IMR-90 (cell line): ENCODE results near the gene TRIM41. TPM values are rescaled to one million over a fixed set of nuclear protein-coding genes. Genes with fewer than 3 reads are reported as not detected.
A peak's percentile ranks its signal among the peaks of the same experiment; 100 is the strongest.

ENCODE experiments used
- ATAC-seq: fragments of 200-7000 bp; cut with Tn5 transposase; 2 replicates; pipeline ENCODE4 v1.9.1; 2020; ENCODE audit warnings: low read depth, mild to moderate bottlenecking, moderate library complexity
- BruUV-seq: library from RNA; stranded (reverse); fragments of 400-500 nt; replicated peaks from 2 replicates; lab custom pipeline; 2021; lab: Mats Ljungman, UMichigan
- CTCF ChIA-PET: fragments of 300-600 bp; formaldehyde crosslinking; extraction: SDS; loops from one replicate; lab custom pipeline; 2021; ENCODE audit warnings: antibody characterized with exemption; lab: Yijun Ruan, JAX
- POLR2A ChIA-PET: fragments of 300-600 bp; sonication (Branson Sonifier 250); formaldehyde crosslinking; loops from one replicate; lab custom pipeline; 2022; ENCODE audit warnings: antibody characterized with exemption; ENCODE audit not compliant: unreplicated experiment; lab: Charles Lee
- DNase-seq: peaks from one replicate; pipeline ENCODE4 v3.0.0; 2013
- H2AFZ ChIP-seq: replicated peaks from 2 replicates; pipeline ENCODE3; 2013; ENCODE audit warnings: low read length, mild to moderate bottlenecking; ENCODE audit not compliant: poor library complexity
- H2AK5ac ChIP-seq: 2 replicates; pipeline ENCODE4 v1.6.1; 2013; ENCODE audit warnings: low read depth, low read length, inconsistent platforms
- H2AK9ac ChIP-seq: replicated peaks from 2 replicates; pipeline ENCODE3; 2013; ENCODE audit warnings: mild to moderate bottlenecking, low read depth, low read length, moderate library complexity; ENCODE audit not compliant: poor library complexity
- H2BK120ac ChIP-seq: 2 replicates; pipeline ENCODE4 v1.6.1; 2013; ENCODE audit warnings: low read depth, low read length, inconsistent platforms
- H2BK15ac ChIP-seq: 3 replicates; pipeline ENCODE4 v1.6.1; 2013; ENCODE audit warnings: low read depth, low read length, inconsistent platforms
- H2BK20ac ChIP-seq: 2 replicates; pipeline ENCODE4 v1.6.1; 2013; ENCODE audit warnings: low read depth, mild to moderate bottlenecking, inconsistent platforms, low read length, moderate library complexity
- H2BK5ac ChIP-seq: 2 replicates; pipeline ENCODE4 v1.6.1; 2013; ENCODE audit warnings: mild to moderate bottlenecking, low read depth, low read length, inconsistent platforms; ENCODE audit not compliant: poor library complexity, severe bottlenecking
- H3K14ac ChIP-seq: replicated peaks from 2 replicates; pipeline ENCODE4 v1.6.1; 2013; ENCODE audit warnings: low read depth, low read length, inconsistent platforms
- H3K18ac ChIP-seq: 2 replicates; pipeline ENCODE4 v1.6.1; 2013; ENCODE audit warnings: low read depth, low read length, control low read depth
- H3K23ac ChIP-seq: 2 replicates; pipeline ENCODE4 v1.6.1; 2013; ENCODE audit warnings: low read depth, low read length, inconsistent platforms
- H3K27ac ChIP-seq: 2 replicates; pipeline ENCODE4 v1.5.1; 2013; ENCODE audit warnings: mild to moderate bottlenecking, control low read depth, low read length; ENCODE audit not compliant: insufficient read depth
- H3K27me3 ChIP-seq: 2 replicates; pipeline ENCODE4 v1.6.1; 2013; ENCODE audit warnings: low read length; ENCODE audit not compliant: control insufficient read depth, insufficient read depth
- H3K36me3 ChIP-seq: 2 replicates; pipeline ENCODE4 v1.6.1; 2013; ENCODE audit warnings: low read length, mixed read lengths; ENCODE audit not compliant: control insufficient read depth, insufficient read depth
- H3K4ac ChIP-seq: 2 replicates; pipeline ENCODE4 v1.6.1; 2013; ENCODE audit warnings: low read depth, low read length, inconsistent platforms
- H3K4me1 ChIP-seq: 2 replicates; pipeline ENCODE4 v1.6.1; 2013; ENCODE audit warnings: low read length, mixed read lengths; ENCODE audit not compliant: control insufficient read depth, insufficient read depth
- H3K4me2 ChIP-seq: 2 replicates; pipeline ENCODE4 v1.6.1; 2013; ENCODE audit warnings: low read depth, mild to moderate bottlenecking, control low read depth, low read length, moderate library complexity
- H3K4me3 ChIP-seq: 2 replicates; pipeline ENCODE4 v1.5.1; 2013; ENCODE audit warnings: low read depth, mild to moderate bottlenecking, control low read depth, low read length, moderate library complexity; ENCODE audit not compliant: insufficient read depth
- H3K56ac ChIP-seq: 2 replicates; pipeline ENCODE4 v1.6.1; 2013; ENCODE audit warnings: low read length, inconsistent platforms; ENCODE audit not compliant: insufficient read depth; ENCODE audit errors: extremely low read depth
- H3K79me1 ChIP-seq, 2 experiments: 2 replicates each; pipeline ENCODE4 v1.6.1; 2013; ENCODE audit warnings: low read length in 2 of 2, inconsistent platforms in 1 of 2, low read depth in 1 of 2
- H3K9ac ChIP-seq: 2 replicates; pipeline ENCODE4 v1.6.1; 2013; ENCODE audit warnings: low read depth, low read length, control low read depth
- H3K9me1 ChIP-seq: 2 replicates; pipeline ENCODE4 v1.6.1; 2013; ENCODE audit warnings: low read length, inconsistent platforms; ENCODE audit not compliant: insufficient read depth
- H3K9me3 ChIP-seq: 2 replicates; pipeline ENCODE4 v1.6.1; 2013; ENCODE audit warnings: low read length; ENCODE audit not compliant: control insufficient read depth, insufficient read depth
- H4K20me1 ChIP-seq: 2 replicates; pipeline ENCODE4 v1.6.1; 2013; ENCODE audit warnings: low read length, inconsistent platforms; ENCODE audit not compliant: insufficient read depth
- H4K5ac ChIP-seq: 2 replicates; pipeline ENCODE4 v1.6.1; 2013; ENCODE audit warnings: mild to moderate bottlenecking, low read depth, low read length, control low read depth
- H4K8ac ChIP-seq, 2 experiments: 2 replicates each; pipeline ENCODE4 v1.6.1; 2013; ENCODE audit warnings: low read depth in 2 of 2, low read length in 2 of 2, control low read depth in 1 of 2, inconsistent platforms in 1 of 2
- H4K91ac ChIP-seq: 2 replicates; pipeline ENCODE4 v1.6.1; 2013; ENCODE audit warnings: low read depth, low read length, inconsistent platforms; ENCODE audit not compliant: insufficient read depth
- BHLHE40 ChIP-seq: fragments of 150-350 bp; IDR thresholded peaks from 2 replicates; pipeline ENCODE4 v1.6.1; 2016; ENCODE audit warnings: mild to moderate bottlenecking, low read depth, low read length
- CEBPB ChIP-seq: IDR thresholded peaks from 2 replicates; pipeline ENCODE4 v1.6.1; 2012; ENCODE audit warnings: low read depth, low read length, improper control_type of control experiment
- CHD1 ChIP-seq: IDR thresholded peaks from 2 replicates; pipeline ENCODE4 v1.6.1; 2012; ENCODE audit warnings: low read depth, low read length, improper control_type of control experiment
- CTCF ChIP-seq: conservative IDR thresholded peaks from 2 replicates; pipeline ENCODE4 v1.5.1; 2012; ENCODE audit warnings: mild to moderate bottlenecking, low read depth, low read length, improper control_type of control experiment
- ELK1 ChIP-seq: fragments of 150-350 bp; IDR thresholded peaks from 2 replicates; pipeline ENCODE4 v1.6.1; 2016; ENCODE audit warnings: low read depth, mild to moderate bottlenecking, low read length, moderate library complexity, borderline replicate concordance
- FOS ChIP-seq: fragments of 150-350 bp; IDR thresholded peaks from 2 replicates; pipeline ENCODE4 v1.6.1; 2016; ENCODE audit warnings: low read depth, low read length
- MAFK ChIP-seq: IDR thresholded peaks from 2 replicates; pipeline ENCODE4 v1.6.1; 2012; ENCODE audit warnings: low read depth, low read length, improper control_type of control experiment
- MXI1 ChIP-seq: IDR thresholded peaks from 2 replicates; pipeline ENCODE4 v1.6.1; 2012; ENCODE audit warnings: low read depth, mild to moderate bottlenecking, low read length, moderate library complexity, borderline replicate concordance
- NFE2L2 ChIP-seq: fragments of 150-350 bp; IDR thresholded peaks from 2 replicates; pipeline ENCODE4 v1.6.1; 2016; ENCODE audit warnings: low read depth, mild to moderate bottlenecking, low read length
- POLR2A ChIP-seq: IDR thresholded peaks from 2 replicates; pipeline ENCODE4 v1.6.1; 2012; ENCODE audit warnings: mild to moderate bottlenecking, low read depth, low read length
- RAD21 ChIP-seq: IDR thresholded peaks from 2 replicates; pipeline ENCODE4 v1.6.1; 2012; ENCODE audit warnings: low read length, improper control_type of control experiment
- RCOR1 ChIP-seq: IDR thresholded peaks from 2 replicates; pipeline ENCODE4 v1.6.1; 2012; ENCODE audit warnings: mild to moderate bottlenecking, low read length, improper control_type of control experiment; ENCODE audit not compliant: insufficient replicate concordance
- RFX5 ChIP-seq: IDR thresholded peaks from 2 replicates; pipeline ENCODE4 v1.8.0; 2012; ENCODE audit warnings: low read depth, mild to moderate bottlenecking, low read length, moderate library complexity
- SMC3 ChIP-seq: fragments of 150-350 bp; IDR thresholded peaks from 2 replicates; pipeline ENCODE4 v1.6.1; 2016; ENCODE audit warnings: low read depth, mild to moderate bottlenecking, antibody characterized with exemption, low read length, moderate library complexity
- WGBS, 2 experiments: methylation state at CpG; one replicate each; pipeline versions ENCODE4 v1.1.5 to v1.1.7; 2013; ENCODE audit warnings: missing lambda C conversion rate in 2 of 2; ENCODE audit not compliant: insufficient read length in 1 of 2; ENCODE audit errors: extremely low coverage in 2 of 2; 5-methylcytosine and 5-hydroxymethylcytosine counted together
- dilution Hi-C: fragments of 300-500 bp; cut with HindIII; formaldehyde crosslinking; loops from one replicate; pipeline ENCODE4 v1.14.3; 2018; ENCODE audit warnings: low sequenced_read_pairs; ENCODE audit not compliant: unreplicated experiment
- in situ Hi-C: fragments of 300-500 bp; cut with MboI; formaldehyde crosslinking; loops from 3 replicates; pipeline ENCODE4 v1.14.3; 2019; ENCODE audit warnings: low sequenced_read_pairs, inconsistent platforms, mixed read lengths
- intact Hi-C: fragments of 100-400 bp; cut with micrococcal nuclease; formaldehyde crosslinking; loops from 2 replicates; pipeline ENCODE4 v1.10.0; 2022
- polyA plus RNA-seq, 3 experiments: library from polyadenylated mRNA; depleted of rRNA; stranded (reverse); fragments of >200 nt; gene quantifications; 2 replicates each; pipeline ENCODE4 v1.2.3, GENCODE V29; 2012; ENCODE audit warnings: low replicate concordance in 1 of 3
- total RNA-seq: library from RNA; depleted of rRNA; stranded (reverse); fragments of >200 nt; gene quantifications from 2 replicates; pipeline ENCODE4 v1.2.3, GENCODE V29; 2012
- TF ChIP-seq, protein P1 (sequence below): fragments of 150-350 bp; IDR thresholded peaks from 2 replicates; pipeline ENCODE4 v1.6.1; 2017; ENCODE audit warnings: mild to moderate bottlenecking, antibody characterized with exemption, low read length, low read depth

TRIM41 gene
- total and polyA plus RNA-seq, 2 of the 4 experiments (the other 2 are of a cell fraction), result 5.9 to 15.7 TPM

DNA sequence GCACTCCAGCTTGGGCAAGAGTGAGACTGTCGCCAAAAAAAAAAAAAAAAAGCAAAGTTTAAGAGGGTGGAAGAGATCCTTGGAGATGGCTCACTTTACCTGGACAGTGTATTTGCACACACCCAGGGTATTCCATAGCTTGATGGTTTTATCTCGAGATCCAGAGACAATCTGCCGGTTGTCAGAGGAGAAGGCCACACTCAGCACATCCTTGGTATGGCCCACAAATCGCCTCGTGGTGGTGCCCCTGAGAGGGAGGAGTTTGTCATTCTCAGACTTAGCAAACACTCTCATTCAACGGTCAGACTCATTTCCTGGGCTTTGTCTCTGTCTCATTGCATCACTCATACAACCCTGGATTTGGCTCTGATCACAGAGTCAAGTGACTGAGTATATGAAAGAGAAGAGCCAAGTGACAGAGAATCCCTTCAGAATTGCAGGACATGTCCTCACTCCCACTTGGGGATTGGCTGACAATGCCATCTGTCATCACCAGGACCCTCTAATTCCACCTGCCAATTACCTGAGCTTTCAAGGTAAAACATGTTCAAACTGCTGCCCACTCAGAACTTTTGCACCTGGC, 18.4 kb downstream of the TRIM41 start:
- H3K36me3 ChIP-seq, result peaks cover 56% of the 10 kb centered on the region
- TF ChIP-seq RAD21 (no peak), MAFK (peak; percentile 56; the same call in 1 of the 2 replicates), CHD1 (no peak), RCOR1 (no peak), ELK1 (no peak), POLR2A (no peak), RFX5 (no peak), CEBPB (peak; percentile 97), MXI1 (peak; percentile 83), FOS (0 out of 2 replicates have a peak, but pooled peaks have one; percentile 5), BHLHE40 (peak; percentile 52; the same call in 1 of the 2 replicates), NFE2L2 (no peak), CTCF (0 out of 2 replicates have a peak, but pooled peaks have one; percentile 14), SMC3 (no peak)
- TF ChIP-seq, protein P1, sequence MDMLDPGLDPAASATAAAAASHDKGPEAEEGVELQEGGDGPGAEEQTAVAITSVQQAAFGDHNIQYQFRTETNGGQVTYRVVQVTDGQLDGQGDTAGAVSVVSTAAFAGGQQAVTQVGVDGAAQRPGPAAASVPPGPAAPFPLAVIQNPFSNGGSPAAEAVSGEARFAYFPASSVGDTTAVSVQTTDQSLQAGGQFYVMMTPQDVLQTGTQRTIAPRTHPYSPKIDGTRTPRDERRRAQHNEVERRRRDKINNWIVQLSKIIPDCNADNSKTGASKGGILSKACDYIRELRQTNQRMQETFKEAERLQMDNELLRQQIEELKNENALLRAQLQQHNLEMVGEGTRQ, result no peak

More for the DNA sequence above, 18.4 kb downstream of the TRIM41 start:
- dilution Hi-C loops (no loop called here), intact Hi-C loops (no loop called here), in situ Hi-C loops (no loop called here)
- ChIA-PET CTCF (interaction anchor here (1.6 kb wide), 1 partner anchor 20 kb away, joined by 5 read pairs; the partner anchor contains the start of gene TRIM52), POLR2A (no interaction called here)
- Histone ChIP-seq H3K9me3 (no peaks in the 10 kb centered on the region), H4K20me1 (peaks cover 72% of the 10 kb centered on the region), H3K14ac (peak overlapping the region; percentile 16; the same call in 1 of the 2 replicates), H2BK5ac (peak overlapping the region; percentile 45), H2AK5ac (no peak overlapping the region), H2AFZ (no peak overlapping the region), H3K9ac (peak overlapping the region; percentile 91), H2BK15ac (no peak overlapping the region), H2BK120ac (no peak overlapping the region), H4K8ac (peak overlapping the region in 1 of 2 experiments; percentile 10; a peak in 1 of 4 replicates), H3K9me1 (peaks cover 21% of the 10 kb centered on the region), H2BK20ac (no peak overlapping the region), H3K4me2 (peak overlapping the region; percentile 99), H3K4me1 (peaks cover 12% of the 10 kb centered on the region), H3K79me1 (peaks cover 23 to 62% of the 10 kb centered on the region in 2 experiments), H3K18ac (no peak overlapping the region), H4K5ac (no peak overlapping the region), H4K91ac (no peak overlapping the region), H2AK9ac (no peak overlapping the region), H3K4me3 (no peak overlapping the region), H3K27me3 (no peaks in the 10 kb centered on the region), H3K27ac (peak overlapping the region; percentile 38), H3K23ac (peak overlapping the region; percentile 85), H3K56ac (no peak overlapping the region), H3K4ac (peak overlapping the region; percentile 26)
- no TSS peak for BruUV-seq
- peak; percentile 90 for DNase-seq
- WGBS, 2 experiments, result no CpG with 5 or more reads among the region's 6 CpGs
- no peak; the same call in 1 of the 2 replicates for ATAC-seq
